ENCODE measurements around the gene PARD6B. TPM values are rescaled to one million over a fixed set of nuclear protein-coding genes. Genes with fewer than 3 reads are reported as not detected.

The PARD6B gene
- total RNA-seq, 2 donors from 2014 or later, result 29.0 to 36.7 TPM

- no peak overlapping the region for H3K4me3 Mint-ChIP-seq
- H3K4me1 Mint-ChIP-seq, result peaks cover 5% of the 10 kb centered on the region
- Histone ChIP-seq H3K4me3 (ENCODE audit: low read length) (no peak overlapping the region), H3K4me1 (ENCODE audit: control insufficient read depth, insufficient read depth, low read length) (no peaks in the 10 kb centered on the region), H3K36me3 (ENCODE audit: control insufficient read depth, insufficient read depth, low read length) (no peaks in the 10 kb centered on the region), H3K27ac (ENCODE audit: low read depth, low read length) (no peak overlapping the region), H3K9me3 (ENCODE audit: control insufficient read depth, low read length) (no peaks in the 10 kb centered on the region), H3K9ac (ENCODE audit: extremely low read depth, low read length, poor library complexity, severe bottlenecking) (no peak overlapping the region), H3K27me3 (ENCODE audit: control insufficient read depth, insufficient read depth, low read length, poor library complexity, severe bottlenecking) (no peaks in the 10 kb centered on the region)
- H3K36me3 Mint-ChIP-seq (ENCODE audit: low read depth), result no peaks in the 10 kb centered on the region
- no peak overlapping the region for H3K27ac Mint-ChIP-seq
- no peaks in the 10 kb centered on the region for H3K9me3 Mint-ChIP-seq
- DNase-seq, result no peak
- TF ChIP-seq CTCF (conservative IDR thresholded peaks at IDR 0.05), result no peak
- 85 to 93% methylated on average over 6 to 8 of the region's 8 CpGs for WGBS, 2 experiments (ENCODE audit: insufficient coverage in 1 of 2, insufficient read length in 1 of 2)
- no peaks in the 10 kb centered on the region for H3K27me3 Mint-ChIP-seq (ENCODE audit: insufficient read depth)
Observed at GRCh38 chr20:50682947-50683530, 48.3 kb upstream of the PARD6B start.

- H3K27me3 Mint-ChIP-seq (ENCODE audit: insufficient read depth), result no peaks in the 10 kb centered on the region
- WGBS, 2 experiments (ENCODE audit: insufficient coverage in 1 of 2, insufficient read length in 1 of 2), result 86 to 87% methylated on average over 5 to 6 of the region's 6 CpGs
- no peaks in the 10 kb centered on the region for H3K27me3 ChIP-seq (ENCODE audit: control insufficient read depth, insufficient read depth, low read length, poor library complexity, severe bottlenecking)
- no peaks in the 10 kb centered on the region for H3K9me3 ChIP-seq (ENCODE audit: control insufficient read depth, low read length)
- H3K27ac Mint-ChIP-seq, result no peak overlapping the region
- no peak overlapping the region for H3K9ac ChIP-seq (ENCODE audit: extremely low read depth, low read length, poor library complexity, severe bottlenecking)
- TF ChIP-seq CTCF (conservative IDR thresholded peaks at IDR 0.05), result no peak
- H3K4me1 ChIP-seq (ENCODE audit: control insufficient read depth, insufficient read depth, low read length), result no peaks in the 10 kb centered on the region
- no peak overlapping the region for H3K4me3 Mint-ChIP-seq
- H3K4me3 ChIP-seq (ENCODE audit: low read length), result no peak overlapping the region
- H3K27ac ChIP-seq (ENCODE audit: low read depth, low read length), result no peak overlapping the region
- H3K36me3 ChIP-seq (ENCODE audit: control insufficient read depth, insufficient read depth, low read length), result no peaks in the 10 kb centered on the region
- H3K9me3 Mint-ChIP-seq, result no peaks in the 10 kb centered on the region
- H3K4me1 Mint-ChIP-seq, result peaks cover 2% of the 10 kb centered on the region
- DNase-seq, result no peak
- H3K36me3 Mint-ChIP-seq (ENCODE audit: low read depth), result no peaks in the 10 kb centered on the region
Observed at GRCh38 chr20:50683570-50683969, 47.8 kb upstream of the PARD6B start.

DNA sequence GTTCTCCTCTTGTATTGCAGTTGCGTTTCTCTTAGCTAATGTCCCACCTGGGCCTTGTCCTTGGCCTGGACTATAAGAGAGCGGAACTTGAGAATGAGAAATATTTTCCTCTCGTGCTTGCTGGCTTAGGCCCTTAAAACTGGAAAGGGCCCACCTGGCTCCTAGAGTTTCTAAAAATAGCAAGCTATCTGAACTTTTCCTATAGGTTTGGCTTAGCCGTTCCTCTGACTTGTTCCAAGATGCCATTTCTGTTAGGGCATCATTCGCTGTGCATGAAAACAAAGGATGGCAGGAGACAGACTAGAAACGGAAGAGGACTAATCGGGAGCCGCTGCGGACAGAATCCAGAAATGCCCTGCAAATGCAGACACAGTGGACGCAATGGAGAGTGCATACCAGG lies 44.6 kb upstream of the PARD6B start:
- Mint-ChIP-seq H3K4me3 (no peak overlapping the region), H3K4me1 (peaks cover 17% of the 10 kb centered on the region), H3K9me3 (no peaks in the 10 kb centered on the region), H3K36me3 (ENCODE audit: low read depth) (no peaks in the 10 kb centered on the region), H3K27me3 (ENCODE audit: insufficient read depth) (peaks cover 15% of the 10 kb centered on the region), H3K27ac (no peak overlapping the region)
- Histone ChIP-seq H3K36me3 (ENCODE audit: control insufficient read depth, insufficient read depth, low read length) (no peaks in the 10 kb centered on the region), H3K9me3 (ENCODE audit: control insufficient read depth, low read length) (no peaks in the 10 kb centered on the region), H3K27ac (ENCODE audit: low read depth, low read length) (no peak overlapping the region), H3K4me1 (ENCODE audit: control insufficient read depth, insufficient read depth, low read length) (no peaks in the 10 kb centered on the region), H3K4me3 (ENCODE audit: low read length) (no peak overlapping the region), H3K9ac (ENCODE audit: extremely low read depth, low read length, poor library complexity, severe bottlenecking) (no peak overlapping the region), H3K27me3 (ENCODE audit: control insufficient read depth, insufficient read depth, low read length, poor library complexity, severe bottlenecking) (peaks cover 22% of the 10 kb centered on the region)
- TF ChIP-seq CTCF (conservative IDR thresholded peaks at IDR 0.05), result no peak
- 92 to 94% methylated on average over 9 to 10 of the region's 10 CpGs for WGBS, 2 experiments (ENCODE audit: insufficient coverage in 1 of 2, insufficient read length in 1 of 2)
- no peak for DNase-seq

Data from endodermal cell (in vitro differentiated cells).